HCT116 (cell line): ENCODE measurements around the gene ABL2.

ENCODE experiments used
- ELF1 ChIP-seq: IDR thresholded peaks from 2 replicates; pipeline ENCODE4 v1.6.1; 2012; ENCODE audit warnings: low read depth, borderline replicate concordance
- EZH2 ChIP-seq: fragments of 200-600 bp; sonication (generic); IDR thresholded peaks from 2 replicates; pipeline ENCODE4 v1.6.1; 2017; ENCODE audit warnings: antibody characterized with exemption, mixed run types
- EZH2phosphoT487 ChIP-seq: fragments of 200-600 bp; IDR thresholded peaks from 2 replicates; pipeline ENCODE4 v1.6.1; 2018; ENCODE audit warnings: antibody characterized with exemption, borderline replicate concordance
- JUND ChIP-seq: IDR thresholded peaks from 2 replicates; pipeline ENCODE4 v1.6.1; 2012
- POLR2A ChIP-seq: IDR thresholded peaks from 2 replicates; pipeline ENCODE4 v1.7.0; 2011; ENCODE audit warnings: borderline replicate concordance; ENCODE audit not compliant: insufficient read depth, insufficient read length; ENCODE audit errors: extremely low read depth
- POLR2AphosphoS5 ChIP-seq: IDR thresholded peaks from 2 replicates; pipeline ENCODE4 v1.6.1; 2011; ENCODE audit warnings: mild to moderate bottlenecking, low read depth, low read length, moderate library complexity
- REST ChIP-seq: IDR thresholded peaks from 2 replicates; pipeline ENCODE4 v1.6.1; 2012; ENCODE audit warnings: low read depth
- YY1 ChIP-seq: IDR thresholded peaks from 2 replicates; pipeline ENCODE4 v1.6.1; 2011; ENCODE audit warnings: low read length, low read depth, moderate library complexity, mild to moderate bottlenecking; ENCODE audit not compliant: insufficient replicate concordance; ENCODE audit errors: extremely low read depth
- ZNF274 ChIP-seq: fragments of 200-500 bp; sonication (Bioruptor generic); IDR thresholded peaks from 2 replicates; pipeline ENCODE4 v1.6.1; 2014; ENCODE audit warnings: mild to moderate bottlenecking, low read depth, low read length, inconsistent platforms
- TF ChIP-seq, protein P1 (sequence below), 3 experiments: fragments of 200-600 bp in 1 of 3; sonication (generic) in 1 of 3; IDR thresholded peaks in 2 of 3; conservative IDR thresholded peaks in 1 of 3; 2 replicates each; pipeline ENCODE4 v1.5.1; 2012 to 2017; ENCODE audit warnings: low read depth in 2 of 3, low read length in 2 of 3, antibody characterized with exemption in 1 of 3, borderline replicate concordance in 1 of 3, control low read depth in 1 of 3, mild to moderate bottlenecking in 1 of 3, mixed read lengths in 1 of 3, mixed run types in 1 of 3, moderate library complexity in 1 of 3; ENCODE audit not compliant: insufficient read depth in 1 of 3
- TF ChIP-seq, protein P2 (sequence below): IDR thresholded peaks from 2 replicates; pipeline ENCODE4 v1.6.1; 2012

DNA sequence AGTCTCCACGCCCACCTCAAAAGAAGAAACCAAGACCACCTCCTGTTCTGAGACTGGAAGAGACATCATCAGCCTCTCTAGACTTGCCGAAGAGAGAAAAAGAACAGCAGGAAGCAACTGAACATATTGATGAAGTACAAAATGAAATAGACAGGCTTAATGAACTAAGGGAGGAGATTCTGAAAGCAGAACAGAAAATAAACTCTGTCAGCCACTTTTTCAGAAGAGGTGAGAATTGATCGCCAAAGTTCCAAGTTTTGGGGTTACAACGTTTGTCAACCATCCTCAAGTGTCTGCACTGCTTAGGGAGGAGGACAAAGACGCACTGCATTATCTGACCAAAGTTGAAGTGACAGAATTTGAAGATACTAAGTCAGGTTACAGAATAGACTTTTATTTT, 45.6 kb downstream of the ABL2 start:
- no peak for TF ChIP-seq POLR2A
- TF ChIP-seq, protein P1, sequence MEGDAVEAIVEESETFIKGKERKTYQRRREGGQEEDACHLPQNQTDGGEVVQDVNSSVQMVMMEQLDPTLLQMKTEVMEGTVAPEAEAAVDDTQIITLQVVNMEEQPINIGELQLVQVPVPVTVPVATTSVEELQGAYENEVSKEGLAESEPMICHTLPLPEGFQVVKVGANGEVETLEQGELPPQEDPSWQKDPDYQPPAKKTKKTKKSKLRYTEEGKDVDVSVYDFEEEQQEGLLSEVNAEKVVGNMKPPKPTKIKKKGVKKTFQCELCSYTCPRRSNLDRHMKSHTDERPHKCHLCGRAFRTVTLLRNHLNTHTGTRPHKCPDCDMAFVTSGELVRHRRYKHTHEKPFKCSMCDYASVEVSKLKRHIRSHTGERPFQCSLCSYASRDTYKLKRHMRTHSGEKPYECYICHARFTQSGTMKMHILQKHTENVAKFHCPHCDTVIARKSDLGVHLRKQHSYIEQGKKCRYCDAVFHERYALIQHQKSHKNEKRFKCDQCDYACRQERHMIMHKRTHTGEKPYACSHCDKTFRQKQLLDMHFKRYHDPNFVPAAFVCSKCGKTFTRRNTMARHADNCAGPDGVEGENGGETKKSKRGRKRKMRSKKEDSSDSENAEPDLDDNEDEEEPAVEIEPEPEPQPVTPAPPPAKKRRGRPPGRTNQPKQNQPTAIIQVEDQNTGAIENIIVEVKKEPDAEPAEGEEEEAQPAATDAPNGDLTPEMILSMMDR (IDR thresholded peaks at IDR 0.05 in 2 of 3, conservative IDR thresholded peaks at IDR 0.05 in 1 of 3; ENCODE audit: borderline replicate concordance in 1 of 3, insufficient read depth in 1 of 3, low read depth in 2 of 3, low read length in 2 of 3): no peak
- TF ChIP-seq, protein P2, sequence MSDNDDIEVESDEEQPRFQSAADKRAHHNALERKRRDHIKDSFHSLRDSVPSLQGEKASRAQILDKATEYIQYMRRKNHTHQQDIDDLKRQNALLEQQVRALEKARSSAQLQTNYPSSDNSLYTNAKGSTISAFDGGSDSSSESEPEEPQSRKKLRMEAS: no peak
- no peak for TF ChIP-seq EZH2
- TF ChIP-seq ELF1: no peak
- TF ChIP-seq POLR2AphosphoS5: no peak
- no peak for TF ChIP-seq REST
- no peak for TF ChIP-seq ZNF274
- no peak for TF ChIP-seq EZH2phosphoT487
- no peak for TF ChIP-seq JUND
- no peak for TF ChIP-seq YY1
